Lung microvascular endothelial cell (primary cell): Measurements from ENCODE around the gene FYCO1. TPM values are rescaled to one million over a fixed set of nuclear protein-coding genes. Genes with fewer than 3 reads are reported as not detected.

Experiments used
- DNase-seq, 2 donors: peaks; one replicate each; pipeline versions ENCODE4 v3.0.0 to v3.0.0-alpha.2; 2010; ENCODE audit warnings: low read depth in 2 of 2
- total RNA-seq: library from RNA; depleted of rRNA; stranded (reverse); fragments of >200 nt; gene quantifications from 2 replicates; pipeline ENCODE4 v1.2.1, GENCODE V29; 2014

Gene FYCO1
- total RNA-seq, 1 donor from 2014 or later, result 11.5 TPM

- DNase-seq, result peak in 1 of 2 donors; percentile 24
These were observed 79.9 kb downstream of the FYCO1 start for GRCh38 chr3:45915518-45916231.

- no peak for DNase-seq
These were observed 80.6 kb downstream of the FYCO1 start for GRCh38 chr3:45915059-45915439.

- DNase-seq, result no peak
These were observed 81.1 kb downstream of the FYCO1 start for GRCh38 chr3:45914362-45915058.

- DNase-seq, result no peak
These were observed 83.2 kb downstream of the FYCO1 start for GRCh38 chr3:45912435-45912834.

- no peak for DNase-seq
These were observed 84.0 kb downstream of the FYCO1 start for GRCh38 chr3:45911511-45912226.

- no peak for DNase-seq
These were observed 84.7 kb downstream of the FYCO1 start for GRCh38 chr3:45910892-45911291.

- no peak for DNase-seq
These were observed 86.1 kb downstream of the FYCO1 start for GRCh38 chr3:45909542-45909941.

GRCh38 chr3:45908761-45909160 is 86.9 kb downstream of the FYCO1 start:
- no peak for DNase-seq

- DNase-seq, result peak in 1 of 2 donors; percentile 17
These were observed 87.6 kb downstream of the FYCO1 start for GRCh38 chr3:45907769-45908705.

GRCh38 chr3:45906681-45907407 is 88.8 kb downstream of the FYCO1 start:
- DNase-seq, result peak; percentile 23 to 64

- no peak for DNase-seq
These were observed 89.9 kb downstream of the FYCO1 start for GRCh38 chr3:45905755-45906154.

- DNase-seq, result no peak
These were observed 90.7 kb downstream of the FYCO1 start for GRCh38 chr3:45904931-45905330.

GRCh38 chr3:45896956-45897355 is 98.7 kb downstream of the FYCO1 start:
- DNase-seq, result peak in 1 of 2 donors; percentile 23

- DNase-seq, result no peak
These were observed 99.7 kb downstream of the FYCO1 start for GRCh38 chr3:45895686-45896468.

GRCh38 chr3:45894015-45894414 is 101.6 kb downstream of the FYCO1 start:
- DNase-seq, result no peak

- no peak for DNase-seq
These were observed 103.5 kb downstream of the FYCO1 start for GRCh38 chr3:45892161-45892560.

- DNase-seq, result peak in 1 of 2 donors; percentile 10
These were observed 105.2 kb downstream of the FYCO1 start for GRCh38 chr3:45890405-45890804.

- DNase-seq, result no peak
These were observed 106.3 kb downstream of the FYCO1 start for GRCh38 chr3:45889337-45889736.

GRCh38 chr3:45887759-45888511 is 107.7 kb downstream of the FYCO1 start:
- DNase-seq, result no peak
